Mesenchymal stem cell (in vitro differentiated cells and primary cell): Measurements from ENCODE around the gene RTEL1.

Source experiments
- DNase-seq: peaks from one replicate; pipeline ENCODE4 v3.0.0-alpha.2; 2013
- H2AFZ ChIP-seq: one replicate; pipeline ENCODE4 v1.6.1; 2013; ENCODE audit warnings: low read depth, mild to moderate bottlenecking, control low read depth, inconsistent platforms, low read length, moderate library complexity
- H2AK5ac ChIP-seq: 2 replicates; pipeline ENCODE4 v1.6.1; 2013; ENCODE audit warnings: low read length, moderate library complexity, mild to moderate bottlenecking, inconsistent platforms; ENCODE audit not compliant: severe bottlenecking
- H2BK120ac ChIP-seq: one replicate; pipeline ENCODE4 v1.6.1; 2013; ENCODE audit warnings: low read depth, mild to moderate bottlenecking, inconsistent platforms, low read length, moderate library complexity
- H2BK12ac ChIP-seq, 2 experiments: one replicate each; pipeline ENCODE4 v1.6.1; 2013; ENCODE audit warnings: inconsistent platforms in 2 of 2, low read length in 2 of 2, mild to moderate bottlenecking in 2 of 2, moderate library complexity in 2 of 2, control low read depth in 1 of 2
- H2BK15ac ChIP-seq: one replicate; pipeline ENCODE4 v1.6.1; 2013; ENCODE audit warnings: mild to moderate bottlenecking, low read depth, inconsistent platforms; ENCODE audit not compliant: poor library complexity, severe bottlenecking
- H2BK5ac ChIP-seq: 2 replicates; pipeline ENCODE4 v1.6.1; 2013; ENCODE audit warnings: low read depth, mild to moderate bottlenecking, low read length, control low read depth, inconsistent platforms; ENCODE audit not compliant: poor library complexity, severe bottlenecking
- H3K14ac ChIP-seq, 2 experiments: one replicate each; pipeline ENCODE4 v1.6.1; 2013; ENCODE audit warnings: inconsistent platforms in 2 of 2, low read length in 2 of 2, control low read depth in 1 of 2, mild to moderate bottlenecking in 1 of 2, moderate library complexity in 1 of 2
- H3K18ac ChIP-seq, 2 experiments: one replicate each; pipeline ENCODE4 v1.6.1; 2013; ENCODE audit warnings: inconsistent platforms in 2 of 2, low read length in 2 of 2, control low read depth in 1 of 2, low read depth in 1 of 2, mild to moderate bottlenecking in 1 of 2
- H3K23ac ChIP-seq, 2 experiments: one replicate each; pipeline ENCODE4 v1.6.1; 2013; ENCODE audit warnings: inconsistent platforms in 2 of 2, low read length in 2 of 2, mild to moderate bottlenecking in 2 of 2, moderate library complexity in 2 of 2, control low read depth in 1 of 2
- H3K27ac ChIP-seq: 2 replicates; pipeline ENCODE4 v1.5.1; 2013; ENCODE audit warnings: mild to moderate bottlenecking, moderate library complexity, low read length, control low read depth, inconsistent platforms; ENCODE audit not compliant: poor library complexity, severe bottlenecking
- H3K27me3 ChIP-seq, 2 experiments: 2 replicates each; pipeline versions ENCODE4 v1.6.1 to v1.7.0; 2013; ENCODE audit warnings: low read length in 2 of 2, mild to moderate bottlenecking in 2 of 2, moderate library complexity in 2 of 2, control low read depth in 1 of 2, inconsistent platforms in 1 of 2; ENCODE audit not compliant: control insufficient read depth in 1 of 2, insufficient read depth in 1 of 2
- H3K36me3 ChIP-seq, 2 experiments: 2 replicates each; pipeline versions ENCODE4 v1.6.1 to v1.7.0; 2013; ENCODE audit warnings: low read length in 2 of 2, control low read depth in 1 of 2, inconsistent platforms in 1 of 2, low read depth in 1 of 2, mild to moderate bottlenecking in 1 of 2; ENCODE audit not compliant: insufficient read depth in 2 of 2, control insufficient read depth in 1 of 2
- H3K4ac ChIP-seq, 2 experiments: one replicate each; pipeline ENCODE4 v1.6.1; 2013; ENCODE audit warnings: inconsistent platforms in 2 of 2, low read length in 2 of 2, mild to moderate bottlenecking in 2 of 2, moderate library complexity in 2 of 2, control low read depth in 1 of 2, low read depth in 1 of 2
- H3K4me1 ChIP-seq: 2 replicates; pipeline ENCODE4 v1.6.1; 2013; ENCODE audit warnings: low read depth, low read length, control low read depth; ENCODE audit not compliant: control insufficient read depth, insufficient read depth
- H3K4me2 ChIP-seq: 2 replicates; pipeline ENCODE4 v1.6.1; 2013; ENCODE audit warnings: low read length, mild to moderate bottlenecking, inconsistent platforms; ENCODE audit not compliant: poor library complexity, severe bottlenecking
- H3K4me3 ChIP-seq, 2 experiments: 2 replicates each; pipeline versions ENCODE4 v1.5.1 to v1.7.0; 2013; ENCODE audit warnings: low read length in 2 of 2, mild to moderate bottlenecking in 2 of 2, control low read depth in 1 of 2, low read depth in 1 of 2; ENCODE audit not compliant: insufficient read depth in 1 of 2
- H3K79me1 ChIP-seq: replicated peaks from 2 replicates; pipeline ENCODE4 v1.6.1; 2013; ENCODE audit warnings: mild to moderate bottlenecking, control low read depth, low read length, inconsistent platforms; ENCODE audit not compliant: poor library complexity, severe bottlenecking
- H3K9ac ChIP-seq: 2 replicates; pipeline ENCODE4 v1.7.0; 2013; ENCODE audit warnings: mild to moderate bottlenecking, low read length, moderate library complexity
- H3K9me3 ChIP-seq: 2 replicates; pipeline ENCODE4 v1.7.0; 2013; ENCODE audit warnings: mild to moderate bottlenecking, low read length; ENCODE audit not compliant: control insufficient read depth
- H4K8ac ChIP-seq: one replicate; pipeline ENCODE4 v1.6.1; 2013; ENCODE audit warnings: inconsistent platforms, mild to moderate bottlenecking, low read length, moderate library complexity
- H4K91ac ChIP-seq: one replicate; pipeline ENCODE4 v1.6.1; 2013; ENCODE audit warnings: mild to moderate bottlenecking, low read length, inconsistent platforms
- WGBS: methylation state at CpG from one replicate; pipeline ENCODE4 v1.1.7; 2013; ENCODE audit warnings: mixed read lengths; 5-methylcytosine and 5-hydroxymethylcytosine counted together

Gene RTEL1

DNA sequence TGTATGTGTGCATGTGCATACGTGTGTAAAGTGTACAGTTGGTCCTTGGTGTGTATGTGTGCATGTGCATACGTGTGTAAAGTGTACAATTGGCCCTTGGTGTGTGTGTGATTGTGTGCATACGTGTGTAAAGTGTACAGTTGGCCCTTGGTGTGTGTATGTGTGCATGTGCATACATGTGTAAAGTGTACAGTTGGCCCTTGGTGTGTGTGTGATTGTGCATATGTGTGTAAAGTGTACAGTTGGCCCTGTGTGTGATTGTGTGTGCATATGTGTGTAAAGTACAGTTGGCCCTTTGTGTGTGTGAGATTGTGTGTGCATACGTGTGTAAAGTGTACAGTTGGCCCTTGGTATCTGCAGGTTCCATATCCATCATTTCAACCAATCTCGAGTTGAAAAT lies 73.3 kb downstream of the RTEL1 start:
- no peak overlapping the region for H2BK120ac ChIP-seq
- H3K23ac ChIP-seq: no peak overlapping the region
- 91% methylated on average over 3 of the region's 5 CpGs for WGBS
- H3K4me3 ChIP-seq: no peak overlapping the region
- DNase-seq: no peak
- no peak overlapping the region for H3K18ac ChIP-seq
- no peak overlapping the region for H2AFZ ChIP-seq
- H2BK15ac ChIP-seq: no peak overlapping the region
- no peak overlapping the region for H3K4ac ChIP-seq
- H3K79me1 ChIP-seq: peaks cover 29% of the 10 kb centered on the region
- H3K36me3 ChIP-seq: peaks cover 55 to 63% of the 10 kb centered on the region in 2 experiments
- no peak overlapping the region for H4K8ac ChIP-seq
- H2BK12ac ChIP-seq: no peak overlapping the region
- H2BK5ac ChIP-seq: no peak overlapping the region
- no peak overlapping the region for H3K27ac ChIP-seq
- H4K91ac ChIP-seq: no peak overlapping the region
- peaks cover 13% of the 10 kb centered on the region for H3K4me1 ChIP-seq
- no peaks in the 10 kb centered on the region for H3K9me3 ChIP-seq
- H3K4me2 ChIP-seq: no peak overlapping the region
- H2AK5ac ChIP-seq: no peak overlapping the region
- H3K27me3 ChIP-seq: no peaks in the 10 kb centered on the region
- H3K14ac ChIP-seq: no peak overlapping the region
- no peak overlapping the region for H3K9ac ChIP-seq

DNA sequence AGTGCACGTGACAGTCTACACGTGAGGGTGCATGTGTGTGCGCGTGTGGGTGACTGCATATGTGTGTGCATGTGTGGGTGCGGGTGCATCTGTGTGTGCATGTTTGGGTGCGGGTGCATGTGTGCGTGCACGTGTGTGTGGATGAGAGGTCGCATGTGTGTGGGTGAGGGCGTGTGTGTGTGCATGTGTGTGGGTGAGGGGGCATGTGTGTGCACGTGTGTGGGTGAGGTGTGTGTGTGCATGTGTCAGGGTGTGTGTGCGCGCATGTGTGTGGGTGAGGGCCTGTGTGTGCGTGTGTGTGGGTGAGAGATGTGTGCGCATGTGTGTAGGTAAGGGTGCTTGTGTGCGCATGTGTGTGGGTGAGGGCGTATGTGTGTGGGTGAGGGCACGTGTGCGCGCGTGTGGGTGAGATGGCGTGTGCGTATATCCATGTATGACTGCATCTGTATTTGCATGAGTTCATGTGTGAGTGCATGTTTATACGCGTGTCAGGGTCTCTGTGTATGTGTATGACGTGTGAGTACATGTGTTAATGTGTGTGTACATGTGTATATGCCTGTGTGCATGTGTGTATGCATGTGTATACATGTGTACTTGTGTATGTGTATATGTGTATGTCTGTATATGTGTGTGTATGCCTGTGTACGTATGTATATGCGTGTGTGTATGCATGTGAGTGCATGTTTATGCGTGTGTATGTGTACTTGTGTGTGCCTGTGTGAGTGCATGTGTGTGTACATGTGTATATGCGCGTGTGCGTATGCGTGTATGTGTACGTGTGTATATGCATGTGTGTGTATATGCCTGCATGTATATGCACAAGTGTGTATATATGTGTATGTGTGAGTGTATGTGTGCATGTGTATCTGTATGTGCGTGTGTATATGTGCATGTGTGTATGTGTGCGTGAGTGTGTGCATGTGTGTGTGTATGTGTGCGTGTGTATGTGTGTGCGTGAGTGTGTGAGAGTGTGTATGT lies 74.3 kb downstream of the RTEL1 start:
- Histone ChIP-seq H3K4me2 (no peak overlapping the region), H3K4me3 (no peak overlapping the region), H2BK12ac (no peak overlapping the region), H4K91ac (peak overlapping the region; percentile 66), H3K27ac (no peak overlapping the region), H3K79me1 (peaks cover 22% of the 10 kb centered on the region), H3K36me3 (peaks cover 57 to 68% of the 10 kb centered on the region in 2 experiments), H2AFZ (no peak overlapping the region), H3K18ac (no peak overlapping the region), H3K4ac (no peak overlapping the region), H2AK5ac (no peak overlapping the region), H4K8ac (no peak overlapping the region), H3K27me3 (no peaks in the 10 kb centered on the region), H2BK120ac (no peak overlapping the region), H3K14ac (no peak overlapping the region), H3K23ac (peak overlapping the region in 1 of 2 experiments; percentile 29), H3K4me1 (peaks cover 17% of the 10 kb centered on the region), H3K9ac (no peak overlapping the region), H3K9me3 (no peaks in the 10 kb centered on the region), H2BK15ac (no peak overlapping the region), H2BK5ac (no peak overlapping the region)
- 88% methylated on average over 38 of the region's 38 CpGs for WGBS
- DNase-seq: no peak

DNA sequence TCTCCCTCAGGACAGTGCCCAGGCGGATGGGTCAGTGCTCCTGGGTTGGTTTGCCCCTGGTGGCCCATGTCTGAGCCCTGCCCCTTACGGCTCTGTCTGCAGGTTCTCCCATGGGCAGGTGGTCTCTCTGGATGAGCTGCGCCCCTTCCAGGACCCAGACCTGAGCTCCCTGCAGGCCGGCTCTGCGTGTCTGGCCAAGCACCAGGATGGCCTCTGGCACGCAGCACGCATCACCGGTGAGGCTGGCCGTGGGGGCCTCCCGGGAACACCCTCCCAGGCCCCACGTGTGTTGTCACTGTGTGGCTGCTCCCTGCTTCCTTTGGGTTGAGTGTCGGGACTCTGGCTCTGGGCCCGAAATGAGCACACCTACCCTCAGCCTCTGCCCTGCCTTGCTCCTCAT lies 75.0 kb downstream of the RTEL1 start:
- Histone ChIP-seq H2BK120ac (no peak overlapping the region), H3K4me3 (no peak overlapping the region), H3K18ac (no peak overlapping the region), H3K79me1 (peaks cover 22% of the 10 kb centered on the region), H3K14ac (no peak overlapping the region), H3K4ac (no peak overlapping the region), H2AK5ac (no peak overlapping the region), H3K36me3 (peaks cover 57 to 73% of the 10 kb centered on the region in 2 experiments), H2BK12ac (no peak overlapping the region), H4K8ac (no peak overlapping the region), H2AFZ (no peak overlapping the region), H3K9ac (no peak overlapping the region), H3K4me1 (peaks cover 23% of the 10 kb centered on the region), H4K91ac (no peak overlapping the region), H2BK5ac (no peak overlapping the region), H3K27ac (no peak overlapping the region), H3K9me3 (no peaks in the 10 kb centered on the region), H3K23ac (no peak overlapping the region), H2BK15ac (no peak overlapping the region), H3K4me2 (no peak overlapping the region), H3K27me3 (no peaks in the 10 kb centered on the region)
- no peak for DNase-seq
- 97% methylated on average over 13 of the region's 13 CpGs for WGBS

DNA sequence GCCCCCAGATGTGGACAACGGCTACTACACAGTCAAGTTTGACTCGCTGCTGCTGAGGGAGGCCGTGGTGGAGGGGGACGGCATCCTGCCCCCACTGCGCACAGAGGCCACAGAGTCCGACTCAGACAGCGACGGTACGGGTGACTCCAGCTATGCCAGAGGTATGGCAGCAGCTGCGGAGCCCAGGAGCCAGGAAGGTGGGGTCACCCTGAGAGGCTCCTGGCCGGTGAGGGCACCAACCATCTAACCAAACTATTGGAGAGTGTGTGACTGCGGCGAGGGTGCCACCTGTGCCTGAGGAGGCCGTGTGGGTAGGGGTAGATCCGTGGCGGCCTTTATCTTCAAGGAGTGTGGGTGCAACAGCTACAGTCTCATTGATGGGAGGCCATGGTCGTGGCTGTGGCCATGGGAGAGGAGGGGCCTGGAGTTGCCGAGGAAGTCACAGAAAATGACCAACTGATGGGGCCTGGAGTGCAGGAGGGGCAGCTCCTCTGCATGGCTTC lies 75.5 kb downstream of the RTEL1 start:
- Histone ChIP-seq H2BK120ac (no peak overlapping the region), H3K9me3 (no peaks in the 10 kb centered on the region), H3K27me3 (no peaks in the 10 kb centered on the region), H3K4ac (no peak overlapping the region), H3K79me1 (peaks cover 24% of the 10 kb centered on the region), H2AFZ (no peak overlapping the region), H3K23ac (no peak overlapping the region), H3K27ac (no peak overlapping the region), H2AK5ac (no peak overlapping the region), H4K8ac (no peak overlapping the region), H2BK12ac (no peak overlapping the region), H2BK5ac (no peak overlapping the region), H3K36me3 (peaks cover 57 to 78% of the 10 kb centered on the region in 2 experiments), H3K14ac (no peak overlapping the region), H3K4me1 (peaks cover 23% of the 10 kb centered on the region), H3K18ac (no peak overlapping the region), H4K91ac (no peak overlapping the region), H3K9ac (no peak overlapping the region), H3K4me2 (no peak overlapping the region), H3K4me3 (no peak overlapping the region), H2BK15ac (no peak overlapping the region)
- WGBS: 95% methylated on average over 18 of the region's 18 CpGs
- DNase-seq: no peak
